Hypothalamus (tissue), 51 donors: ENCODE data around the gene CELSR3.
A peak's percentile ranks its signal among the peaks of the same experiment; 100 is the strongest.

Experiments
- DNase-seq, 51 donors: peaks; one replicate each; lab custom pipeline; 2025; lab: John Stamatoyannopoulos, UW

Gene CELSR3

GRCh38 chr3:48688032-48688736, 25.5 kb upstream of the CELSR3 start:
- no peak for DNase-seq

GRCh38 chr3:48687220-48687678, 24.6 kb upstream of the CELSR3 start:
- DNase-seq = no peak

- no peak for DNase-seq
These were observed 24.0 kb upstream of the CELSR3 start for GRCh38 chr3:48686538-48687219.

DNA sequence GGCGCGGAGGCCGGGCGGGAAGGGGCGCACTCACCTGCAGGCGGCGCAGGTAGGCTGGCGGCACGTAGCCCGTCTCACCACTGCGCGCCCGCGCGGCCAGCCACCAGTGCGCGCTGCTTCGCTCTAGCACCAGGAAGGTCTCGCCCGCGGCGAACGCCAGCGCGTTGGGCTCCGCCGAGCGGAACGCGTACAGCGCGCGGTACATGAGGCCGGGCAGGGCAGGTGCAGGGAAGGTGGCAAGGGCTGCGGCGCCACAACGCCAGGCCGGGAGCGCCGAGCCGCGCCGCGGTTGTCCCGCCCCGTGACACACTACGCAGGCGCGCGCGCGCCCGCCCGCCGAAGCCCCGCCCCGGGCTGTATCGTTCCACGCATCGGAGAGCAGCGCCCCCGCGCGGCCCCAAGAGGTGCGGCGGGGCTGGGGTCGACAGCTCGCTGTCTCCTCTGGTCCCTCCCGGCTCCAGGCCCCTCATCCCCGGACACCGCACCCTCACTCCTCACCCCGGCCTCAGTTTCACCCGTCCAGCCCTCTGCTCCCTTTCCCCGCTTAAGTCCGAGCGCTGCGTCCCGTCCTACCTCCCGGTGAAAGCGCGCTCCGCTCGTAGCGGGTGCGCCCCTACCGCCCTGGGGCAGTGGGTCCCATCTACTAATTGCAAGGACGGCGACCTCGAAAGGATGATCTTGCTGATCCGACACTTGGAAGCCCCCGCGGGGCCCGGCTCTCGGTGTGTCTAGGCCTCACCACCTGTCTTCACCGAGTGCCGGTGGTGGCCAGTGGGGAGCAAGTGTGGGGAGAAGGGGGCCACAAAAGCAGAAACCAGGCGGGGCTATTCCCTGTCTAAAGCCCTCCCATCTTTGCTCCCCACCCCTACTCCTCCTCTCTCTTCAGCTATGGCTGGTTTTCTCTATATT, 23.2 kb upstream of the CELSR3 start, which contains the start of gene NCKIPSD:
NCKIPSD (minus strand) TSS at position 313 of the 909 bp plus-strand sequence; CDS start at position 205, 108 bp downstream.
- DNase-seq = peak in 50 of 51 donors; percentile 25 to 94 (median 76)

GRCh38 chr3:48685293-48685602, 22.6 kb upstream of the CELSR3 start:
- DNase-seq = no peak

DNA sequence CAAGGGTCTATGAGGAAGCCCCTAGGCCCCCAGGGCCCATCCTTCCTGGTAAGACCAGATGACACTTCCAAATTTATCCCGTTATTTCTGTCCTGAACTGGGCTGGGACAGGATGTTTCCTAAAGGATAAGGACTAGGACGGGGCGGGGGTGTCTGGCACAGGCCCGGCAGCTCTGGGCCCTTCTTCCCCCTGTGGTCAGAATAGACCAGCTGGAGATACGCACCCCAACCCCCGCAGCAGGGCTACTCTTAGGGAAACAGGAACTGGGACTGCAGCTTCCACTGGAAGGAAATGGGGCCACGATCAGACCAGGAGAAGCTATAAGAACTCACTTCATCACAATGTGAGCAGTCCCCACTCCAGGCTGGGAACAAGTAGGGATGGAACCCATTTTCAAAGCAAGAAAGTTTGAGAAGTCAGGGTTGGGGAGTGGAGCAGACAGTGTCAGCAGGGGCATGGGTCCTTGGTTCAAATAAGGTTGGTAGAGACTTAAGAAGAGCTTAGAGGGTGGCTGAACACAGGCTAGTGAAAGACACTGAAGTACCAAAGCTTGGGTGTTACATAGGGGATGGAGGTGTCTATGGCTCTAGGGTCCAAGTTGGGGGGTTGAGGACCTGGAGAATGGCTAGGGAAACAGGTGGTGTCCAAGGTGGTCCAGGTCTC, 21.9 kb upstream of the CELSR3 start:
- DNase-seq = peak in 7 of 51 donors; percentile 2 to 22 (median 13)

DNA sequence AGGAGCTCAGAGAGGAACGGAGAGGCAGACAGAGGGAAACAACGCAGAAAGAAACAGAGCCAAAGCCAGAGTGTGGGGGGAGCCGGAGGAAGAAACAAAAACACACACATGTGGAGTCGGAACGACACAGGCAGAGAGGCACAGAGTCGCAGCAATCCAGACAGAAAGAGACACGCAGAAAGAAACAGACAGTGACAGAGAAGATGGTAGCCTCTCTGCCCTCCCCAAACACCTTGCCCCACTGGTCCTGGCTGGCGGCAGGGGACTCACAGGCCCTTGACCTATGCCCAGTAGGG, 21.3 kb upstream of the CELSR3 start:
- DNase-seq = peak in 1 of 51 donors; percentile 8

DNA sequence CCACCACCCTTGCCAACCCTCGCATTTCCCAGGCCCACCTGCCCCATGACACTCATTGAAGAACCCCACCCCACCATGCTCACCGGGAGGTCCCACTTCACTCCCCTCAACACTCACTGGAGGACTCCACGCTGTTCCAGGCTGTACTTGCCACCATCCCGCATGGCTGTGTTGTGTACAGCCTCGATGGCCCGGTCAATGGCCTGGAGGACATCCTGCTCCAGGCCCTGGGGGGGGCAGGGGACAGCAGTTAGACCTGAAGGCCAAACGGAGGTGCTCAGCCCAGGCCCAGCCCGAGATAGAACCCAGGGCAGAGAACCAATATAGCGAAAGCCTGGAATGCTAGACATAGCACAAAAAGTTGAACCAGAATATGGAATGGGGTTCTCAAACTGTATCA, 20.1 kb upstream of the CELSR3 start:
- no peak for DNase-seq

DNA sequence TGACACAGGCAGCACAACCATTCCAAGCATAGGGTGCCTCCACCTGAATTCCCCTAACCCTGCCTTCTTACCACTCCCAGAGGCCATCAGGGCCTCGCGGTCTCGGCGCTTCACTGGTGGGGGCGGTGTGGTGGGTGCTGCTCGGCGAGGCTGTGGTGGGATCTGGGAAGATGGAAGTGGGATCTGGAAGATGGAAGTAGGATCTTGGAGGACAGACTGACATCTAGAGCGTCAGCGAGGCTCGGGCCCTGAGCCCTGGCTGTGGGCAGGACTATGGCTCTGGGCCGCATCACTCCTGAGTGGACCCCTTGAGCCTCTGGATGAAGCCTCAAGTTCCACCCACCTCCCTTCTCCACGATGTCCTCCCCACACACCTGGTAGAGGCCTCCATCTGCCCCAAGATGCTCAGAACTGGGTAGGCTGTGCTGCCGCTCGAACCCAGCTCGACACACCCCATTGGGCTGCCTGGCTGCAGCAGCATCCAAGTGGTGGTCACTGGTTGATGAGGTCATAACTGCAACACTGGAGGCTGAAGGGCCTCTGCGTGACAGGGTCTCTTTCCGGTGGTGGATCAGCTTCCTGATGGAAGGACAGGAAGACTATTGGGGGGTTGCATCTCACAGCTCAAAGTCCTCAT, 19.4 kb upstream of the CELSR3 start:
- DNase-seq = no peak

DNA sequence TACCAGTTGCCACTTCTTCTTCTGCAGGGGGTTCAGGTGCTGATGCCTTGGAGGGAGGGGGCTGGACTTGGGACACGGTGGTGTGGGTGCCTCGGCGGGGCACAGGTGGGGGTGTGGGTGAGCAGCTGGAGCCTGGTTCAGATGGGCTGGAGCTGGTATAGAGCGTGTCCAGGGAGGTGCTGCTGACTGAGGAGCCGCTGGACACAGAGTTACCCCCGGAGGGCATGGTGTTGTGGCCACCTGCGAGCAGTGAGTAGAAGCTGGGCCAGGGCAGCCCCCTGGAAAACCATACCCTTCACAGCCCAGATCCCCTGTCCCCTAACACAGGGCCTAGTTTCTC, 18.8 kb upstream of the CELSR3 start:
- DNase-seq = no peak

DNA sequence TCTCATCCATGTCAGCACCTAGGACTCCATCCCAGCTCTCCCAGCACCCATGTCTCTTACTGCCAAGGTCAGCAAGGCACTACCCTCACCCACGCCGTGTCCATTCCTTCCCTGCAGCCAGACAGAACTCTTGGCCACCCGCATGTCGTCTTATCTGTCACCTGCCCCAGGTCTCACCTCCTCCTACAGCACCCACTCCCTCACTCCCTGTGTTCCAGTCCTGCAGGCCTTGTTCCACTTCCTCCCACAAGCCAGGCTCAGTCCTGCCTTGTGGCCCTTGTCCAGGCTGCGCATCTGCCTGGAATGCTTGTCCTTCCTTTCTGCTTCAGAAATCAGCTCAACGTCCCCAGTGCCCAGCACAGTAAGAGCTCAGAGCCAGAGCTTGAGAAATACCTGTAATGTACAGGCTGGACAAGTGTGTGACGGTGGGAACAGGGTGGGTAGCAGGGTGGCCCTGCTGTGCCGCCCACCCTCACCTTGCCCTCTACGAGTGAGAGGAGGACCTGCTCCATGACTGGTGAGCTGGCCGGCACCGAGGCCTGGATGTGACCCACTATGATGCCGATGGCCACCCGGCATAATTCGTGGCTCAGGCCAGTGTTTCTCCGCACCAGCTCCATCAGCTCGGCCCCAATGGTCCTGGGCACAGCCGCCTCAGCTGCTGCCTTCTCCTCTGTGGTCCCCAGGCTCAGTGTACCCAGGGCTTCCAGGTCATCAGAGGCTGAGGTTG, 18.3 kb upstream of the CELSR3 start:
- no peak for DNase-seq

- DNase-seq = no peak
These were observed 17.0 kb upstream of the CELSR3 start for GRCh38 chr3:48679411-48680391.

DNA sequence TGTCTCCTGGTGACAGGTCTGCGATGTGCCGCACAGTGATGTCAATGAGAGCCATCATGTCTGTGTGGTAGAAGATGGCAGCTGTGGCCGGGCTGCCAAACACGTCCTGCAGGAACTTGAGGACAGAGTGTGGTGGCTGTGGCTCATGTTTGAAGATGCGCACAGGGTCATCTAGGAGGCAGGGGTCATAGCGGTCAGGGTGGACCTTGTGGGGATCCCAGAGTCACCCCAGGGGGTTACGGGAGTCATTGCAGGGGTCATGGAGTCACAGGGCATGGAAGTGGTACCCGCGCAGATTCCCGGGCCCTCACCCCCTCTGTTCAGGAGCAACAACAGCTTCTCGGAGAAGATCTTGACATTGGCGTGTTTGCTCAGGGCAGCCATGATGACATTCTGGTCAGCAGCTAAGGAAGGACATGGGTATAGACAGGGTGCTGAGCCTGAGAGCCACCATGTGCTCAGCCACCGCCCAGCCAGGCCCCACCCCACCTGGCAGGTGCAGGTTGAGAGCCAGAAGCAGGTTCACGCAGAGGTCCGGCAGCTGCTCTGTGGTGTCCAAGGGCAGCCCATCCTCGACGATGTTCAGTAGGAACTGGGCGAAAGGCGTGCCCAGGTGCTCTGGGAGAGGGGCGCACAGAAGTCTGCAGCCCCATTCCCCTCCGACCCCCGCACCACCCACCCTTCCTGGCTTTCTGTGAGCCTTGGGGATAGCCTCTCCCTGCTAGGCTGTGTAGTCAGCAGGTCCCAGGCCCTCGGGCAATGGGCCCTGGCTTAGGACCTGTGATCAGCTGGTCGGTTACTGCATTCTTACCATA, 16.1 kb upstream of the CELSR3 start:
- no peak for DNase-seq

- DNase-seq = no peak
These were observed 15.4 kb upstream of the CELSR3 start for GRCh38 chr3:48678056-48678455.

GRCh38 chr3:48674505-48674904, 11.8 kb upstream of the CELSR3 start:
- no peak for DNase-seq

DNA sequence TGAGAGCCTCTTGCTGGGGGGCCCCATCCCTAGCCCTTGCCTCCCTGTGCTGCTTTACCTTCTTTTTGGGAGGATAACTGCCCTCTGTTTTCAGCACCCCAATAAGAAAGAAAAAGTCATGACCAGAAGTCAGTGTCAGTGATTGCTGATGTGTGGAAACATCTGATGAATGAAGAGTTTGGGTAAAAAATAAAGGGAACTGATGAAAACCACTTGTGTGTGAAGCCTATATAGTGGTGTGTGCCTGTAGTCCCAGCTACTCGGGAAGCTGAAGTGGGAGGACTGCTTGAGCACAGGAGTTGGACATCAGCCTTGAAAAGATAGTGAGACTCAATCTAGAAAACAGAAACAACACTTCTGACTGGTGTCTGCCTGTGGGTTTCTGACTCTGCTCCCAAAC, 9.8 kb upstream of the CELSR3 start:
- DNase-seq = no peak

DNA sequence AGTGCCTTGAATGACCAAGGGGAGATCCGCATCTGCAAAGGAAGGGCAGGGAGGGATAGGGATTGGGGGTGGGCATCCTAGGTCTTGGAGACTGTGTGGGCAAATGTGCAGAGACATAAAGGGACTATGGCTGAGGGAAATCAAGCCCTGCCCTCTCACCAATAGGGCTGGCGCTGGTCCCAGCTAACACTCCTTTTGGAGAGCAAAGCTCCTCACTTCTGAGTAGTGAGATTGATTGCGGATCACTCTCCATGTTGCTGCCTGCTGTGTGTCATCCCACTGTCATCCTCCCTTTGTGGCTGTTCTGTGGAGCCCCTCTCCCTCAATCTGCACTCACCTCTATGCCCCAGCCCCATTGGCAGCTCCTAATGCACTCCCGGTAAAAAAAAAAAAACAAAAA, 2.2 kb upstream of the CELSR3 start:
- no peak for DNase-seq

DNA sequence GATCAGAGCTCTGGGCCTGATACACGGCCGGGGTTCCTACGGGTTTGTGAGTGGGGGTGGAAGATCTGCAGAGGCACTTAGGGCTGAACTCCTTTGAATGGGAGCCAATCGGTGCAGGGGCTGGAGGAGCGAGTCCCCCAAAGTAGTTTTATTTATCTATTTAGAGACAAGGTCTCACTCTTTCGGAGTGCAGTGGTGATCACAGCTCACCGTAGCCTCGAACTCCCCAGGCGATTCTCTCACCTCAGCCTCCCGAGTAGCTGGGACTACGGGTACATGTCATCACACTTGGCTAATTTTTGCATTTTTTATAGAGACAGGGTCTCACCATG, 1.6 kb upstream of the CELSR3 start:
- no peak for DNase-seq
